HPDE6-E6E7 (cell line): ENCODE data around the gene LRRC4B.

Source experiments
- DNase-seq: peaks from one replicate; pipeline ENCODE4 v3.0.0; 2011; ENCODE audit warnings: missing footprints; ENCODE audit errors: extremely low spot score

LRRC4B gene

GRCh38 chr19:50506700-50507099 lies 61.5 kb downstream of the LRRC4B start:
- DNase-seq = no peak

GRCh38 chr19:50505856-50506611 lies 62.2 kb downstream of the LRRC4B start:
- DNase-seq = no peak

GRCh38 chr19:50501568-50502475 lies 66.4 kb downstream of the LRRC4B start:
- no peak for DNase-seq

GRCh38 chr19:50501186-50501567 lies 67.1 kb downstream of the LRRC4B start:
- DNase-seq = no peak

GRCh38 chr19:50500753-50501151 lies 67.5 kb downstream of the LRRC4B start:
- no peak for DNase-seq

- no peak for DNase-seq
Measured at GRCh38 chr19:50500060-50500752, 68.0 kb downstream of the LRRC4B start.

GRCh38 chr19:50498219-50499056 lies 69.8 kb downstream of the LRRC4B start:
- DNase-seq = no peak

GRCh38 chr19:50497022-50497405 lies 71.2 kb downstream of the LRRC4B start:
- DNase-seq = no peak

GRCh38 chr19:50496189-50497021 lies 71.8 kb downstream of the LRRC4B start:
- DNase-seq = no peak

GRCh38 chr19:50495020-50495531 lies 73.2 kb downstream of the LRRC4B start:
- DNase-seq = no peak

- DNase-seq = no peak
Measured at GRCh38 chr19:50494186-50495019, 73.8 kb downstream of the LRRC4B start.

GRCh38 chr19:50493171-50493570 lies 75.1 kb downstream of the LRRC4B start:
- DNase-seq = no peak

- no peak for DNase-seq
Measured at GRCh38 chr19:50492303-50493052, 75.8 kb downstream of the LRRC4B start.

- no peak for DNase-seq
Measured at GRCh38 chr19:50490991-50491472, 77.2 kb downstream of the LRRC4B start.

- no peak for DNase-seq
Measured at GRCh38 chr19:50490411-50490811, 77.8 kb downstream of the LRRC4B start.

- no peak for DNase-seq
Measured at GRCh38 chr19:50489461-50490011, 78.7 kb downstream of the LRRC4B start.

GRCh38 chr19:50488389-50489194 lies 79.6 kb downstream of the LRRC4B start:
- DNase-seq = no peak
